Epithelial cell of proximal tubule (primary cell): ENCODE data around the gene MAP3K5. TPM values are rescaled to one million over a fixed set of nuclear protein-coding genes. Genes with fewer than 3 reads are reported as not detected.

Source experiments
- DNase-seq: peaks from one replicate; pipeline ENCODE4 v3.0.0-alpha.2; 2011; ENCODE audit warnings: low read depth
- H3K4me3 ChIP-seq: 2 replicates; pipeline ENCODE4 v1.5.1; 2011; ENCODE audit warnings: low read depth, mild to moderate bottlenecking, low read length
- total RNA-seq: library from RNA; depleted of rRNA; stranded (reverse); fragments of >200 nt; gene quantifications from 2 replicates; pipeline ENCODE4 v1.2.3, GENCODE V29; 2015
- TF ChIP-seq, protein P1 (sequence below): conservative IDR thresholded peaks from 2 replicates; pipeline ENCODE4 v1.5.1; 2012; ENCODE audit warnings: low read depth, mild to moderate bottlenecking, low read length

Gene MAP3K5
- total RNA-seq, 1 donor from 2014 or later = 7.8 TPM

DNA sequence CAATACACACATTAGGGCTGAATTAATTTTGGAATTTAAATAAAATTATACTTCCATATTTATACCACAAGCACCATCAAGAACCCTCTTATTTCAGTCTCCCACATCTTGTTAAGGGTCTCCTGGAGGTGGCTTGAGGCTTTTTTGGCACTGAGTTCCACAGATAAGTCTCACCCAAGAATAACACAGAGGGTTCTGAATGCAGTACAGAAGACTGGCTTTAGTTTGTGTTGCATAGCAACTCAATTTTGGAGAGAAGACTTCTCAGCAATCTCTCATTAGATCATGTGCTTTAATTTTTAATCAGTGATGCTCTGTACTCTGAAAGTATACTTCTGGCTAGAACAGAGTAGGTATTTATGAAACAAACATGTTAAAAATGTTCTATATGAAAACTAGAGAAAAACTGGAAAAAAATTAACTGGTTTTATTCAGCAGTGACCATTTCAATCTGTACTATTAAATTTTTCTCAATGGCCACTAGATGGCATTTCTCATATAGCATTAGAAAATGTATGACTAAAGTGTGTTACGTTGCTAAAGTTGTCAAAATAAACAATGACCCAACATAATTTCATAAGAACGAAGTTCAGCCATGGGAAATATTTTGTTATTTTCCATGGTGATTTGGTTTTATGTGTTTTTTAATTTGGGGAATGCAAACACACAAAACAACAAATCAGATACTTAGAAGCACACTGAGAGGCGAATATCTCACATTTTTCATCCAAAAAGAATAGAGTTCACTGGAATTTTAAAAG, 209.4 kb downstream of the MAP3K5 start:
- no peak for DNase-seq
- TF ChIP-seq, protein P1, sequence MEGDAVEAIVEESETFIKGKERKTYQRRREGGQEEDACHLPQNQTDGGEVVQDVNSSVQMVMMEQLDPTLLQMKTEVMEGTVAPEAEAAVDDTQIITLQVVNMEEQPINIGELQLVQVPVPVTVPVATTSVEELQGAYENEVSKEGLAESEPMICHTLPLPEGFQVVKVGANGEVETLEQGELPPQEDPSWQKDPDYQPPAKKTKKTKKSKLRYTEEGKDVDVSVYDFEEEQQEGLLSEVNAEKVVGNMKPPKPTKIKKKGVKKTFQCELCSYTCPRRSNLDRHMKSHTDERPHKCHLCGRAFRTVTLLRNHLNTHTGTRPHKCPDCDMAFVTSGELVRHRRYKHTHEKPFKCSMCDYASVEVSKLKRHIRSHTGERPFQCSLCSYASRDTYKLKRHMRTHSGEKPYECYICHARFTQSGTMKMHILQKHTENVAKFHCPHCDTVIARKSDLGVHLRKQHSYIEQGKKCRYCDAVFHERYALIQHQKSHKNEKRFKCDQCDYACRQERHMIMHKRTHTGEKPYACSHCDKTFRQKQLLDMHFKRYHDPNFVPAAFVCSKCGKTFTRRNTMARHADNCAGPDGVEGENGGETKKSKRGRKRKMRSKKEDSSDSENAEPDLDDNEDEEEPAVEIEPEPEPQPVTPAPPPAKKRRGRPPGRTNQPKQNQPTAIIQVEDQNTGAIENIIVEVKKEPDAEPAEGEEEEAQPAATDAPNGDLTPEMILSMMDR = peak; percentile 49
- H3K4me3 ChIP-seq = no peak overlapping the region

DNA sequence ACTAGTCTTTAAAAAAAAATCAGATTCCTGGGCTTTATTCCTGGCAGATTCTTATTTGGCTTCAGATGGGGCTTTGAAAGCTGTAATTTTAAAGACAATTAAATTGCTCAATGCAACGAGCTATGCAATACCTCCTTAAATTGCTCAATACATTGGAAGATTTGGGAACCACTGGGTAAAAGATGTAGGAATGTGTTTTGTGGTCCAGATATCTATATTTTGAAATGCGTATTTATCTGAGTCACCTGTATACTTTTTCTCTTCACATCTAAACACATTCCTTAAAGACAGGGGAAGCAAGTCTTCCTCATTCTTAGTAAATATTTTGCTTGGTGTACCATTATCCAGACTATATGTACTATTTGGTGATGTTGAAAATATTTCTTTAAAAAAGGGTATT, 212.5 kb downstream of the MAP3K5 start:
- TF ChIP-seq, protein P1 = no peak
- DNase-seq = no peak
- H3K4me3 ChIP-seq = no peak overlapping the region

DNA sequence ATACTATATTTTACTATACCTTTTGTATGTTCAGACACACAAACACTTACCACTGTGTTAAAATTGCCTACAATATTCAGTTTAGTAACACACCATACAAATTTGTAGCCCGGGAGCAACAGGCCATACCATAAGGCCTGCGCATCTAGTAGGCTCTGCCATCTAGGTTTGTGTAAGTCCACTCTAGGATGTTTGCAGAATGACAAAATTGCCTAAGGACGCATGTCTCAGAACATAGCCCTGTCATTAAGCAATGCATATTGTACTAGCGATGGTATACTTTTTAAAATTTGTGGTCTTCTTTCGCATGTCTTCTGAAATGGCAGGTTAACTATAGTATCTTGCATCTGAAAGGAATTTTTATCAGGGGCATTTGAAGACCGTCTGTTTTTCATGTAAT, 215.5 kb downstream of the MAP3K5 start:
- no peak for DNase-seq
- H3K4me3 ChIP-seq = no peak overlapping the region
- TF ChIP-seq, protein P1 = no peak

DNA sequence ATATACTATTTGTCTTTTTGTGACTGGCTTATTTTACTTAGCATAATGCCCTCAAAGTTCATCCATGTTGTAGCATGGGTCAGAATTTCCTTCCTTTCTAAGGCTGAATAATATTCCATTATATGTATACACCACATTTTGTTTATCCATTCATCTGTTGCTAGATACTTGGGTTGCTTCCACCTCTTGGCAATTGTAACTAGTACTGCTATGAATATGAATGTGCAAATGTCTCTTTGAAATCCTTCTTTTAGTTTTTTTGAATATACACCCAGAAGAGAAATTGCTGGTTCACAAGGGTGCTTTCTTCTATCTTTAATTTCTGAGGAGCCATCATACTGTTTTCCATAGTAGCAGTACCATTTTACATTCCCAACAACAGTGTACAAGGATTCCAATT, 220.8 kb downstream of the MAP3K5 start:
- no peak for DNase-seq
- H3K4me3 ChIP-seq = no peak overlapping the region
- TF ChIP-seq, protein P1 = no peak

DNA sequence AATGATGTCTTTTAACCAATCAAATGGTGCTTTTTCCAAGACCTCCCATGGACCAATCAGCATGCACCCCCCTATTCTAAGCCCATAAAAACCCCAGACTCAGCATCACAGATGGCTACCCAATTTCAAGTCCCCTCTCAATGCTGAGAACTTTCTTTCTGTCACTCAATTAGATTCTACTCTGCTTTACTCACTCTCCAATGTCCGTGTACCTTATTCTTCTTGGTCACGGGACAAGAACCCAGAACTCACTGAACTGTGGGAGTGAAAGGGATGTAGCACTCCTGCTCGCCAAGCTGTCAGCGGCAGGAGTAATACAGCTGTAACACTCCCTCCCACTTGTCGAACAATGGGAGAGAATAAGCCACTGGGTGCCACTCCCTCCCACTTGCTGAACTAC, 221.2 kb downstream of the MAP3K5 start:
- TF ChIP-seq, protein P1 = no peak
- DNase-seq = no peak
- H3K4me3 ChIP-seq = no peak overlapping the region

DNA sequence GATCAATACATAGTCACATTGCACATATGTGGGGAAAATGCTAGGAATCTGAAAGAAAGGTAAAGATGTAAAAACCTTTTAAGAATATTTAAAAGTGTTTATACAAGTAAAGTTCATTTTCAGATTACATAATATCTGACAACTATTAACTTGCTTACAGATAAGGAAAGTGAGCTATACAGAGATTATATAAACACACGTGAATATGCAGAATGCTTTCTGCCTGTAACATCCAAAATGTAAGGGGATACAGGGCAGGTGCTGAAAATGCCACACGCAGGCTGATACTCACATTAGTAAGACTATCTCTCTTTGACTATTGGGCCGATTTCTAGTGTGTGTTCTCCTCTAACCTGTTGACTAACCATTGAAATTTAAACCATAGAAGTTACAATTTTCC, 224.1 kb downstream of the MAP3K5 start:
- no peak for DNase-seq
- TF ChIP-seq, protein P1 = no peak
- no peak overlapping the region for H3K4me3 ChIP-seq

DNA sequence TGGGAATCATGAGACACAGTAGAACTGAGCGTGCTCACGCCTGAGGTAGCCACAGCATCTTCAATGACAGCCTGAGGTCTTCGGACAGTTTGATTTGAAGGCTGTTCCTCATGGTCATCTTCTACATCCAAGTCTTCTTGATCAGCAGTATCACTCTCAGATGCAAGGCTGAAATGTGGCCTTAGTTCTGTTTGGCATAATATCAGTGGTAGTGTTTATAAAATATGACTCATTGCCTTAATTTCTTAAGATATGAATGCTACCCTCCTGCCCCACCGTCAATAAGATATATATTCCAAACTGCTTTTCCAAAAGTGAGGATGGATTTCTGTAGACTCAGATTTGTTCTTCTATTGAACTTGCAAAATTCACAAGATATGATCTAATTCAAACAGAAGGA, 224.6 kb downstream of the MAP3K5 start:
- no peak overlapping the region for H3K4me3 ChIP-seq
- TF ChIP-seq, protein P1 = no peak
- no peak for DNase-seq
